Stimulated activated naive CD4-positive, alpha-beta T cell treated with Interleukin-2 at 50 U/mL for 16 hours (primary cell): ENCODE results near the gene SPOCK3.
"Not testable (repeated sequence)": the region's sequence is repeated elsewhere in the genome, so short reads cannot be mapped to it uniquely, and the experiment has no call there.

Experiments used
- DNase-seq: peaks from one replicate; lab custom pipeline; 2025; lab: John Stamatoyannopoulos, UW

Gene SPOCK3

DNA sequence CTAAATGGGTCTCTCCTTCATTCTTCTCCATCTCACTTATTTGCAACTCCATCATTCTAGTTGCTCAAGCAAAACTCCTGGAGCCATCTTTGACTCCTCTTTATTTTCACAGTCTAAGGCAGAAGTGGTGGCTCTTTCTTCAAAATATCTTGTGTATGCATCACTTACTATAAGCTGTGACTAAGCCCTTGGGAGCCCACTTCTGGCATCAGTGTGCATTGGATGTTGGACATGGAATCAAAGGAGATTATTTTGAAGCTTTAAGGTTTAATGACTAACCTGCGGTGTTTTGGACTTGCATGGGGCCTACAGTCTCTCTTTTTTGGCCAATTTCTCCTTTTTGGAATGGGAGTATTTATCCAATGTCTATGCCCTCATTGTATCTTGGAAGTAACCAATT, 276.8 kb downstream of the SPOCK3 start:
- DNase-seq: no peak

GRCh38 chr4:166956484-166956883, 277.8 kb downstream of the SPOCK3 start:
- no peak for DNase-seq

DNA sequence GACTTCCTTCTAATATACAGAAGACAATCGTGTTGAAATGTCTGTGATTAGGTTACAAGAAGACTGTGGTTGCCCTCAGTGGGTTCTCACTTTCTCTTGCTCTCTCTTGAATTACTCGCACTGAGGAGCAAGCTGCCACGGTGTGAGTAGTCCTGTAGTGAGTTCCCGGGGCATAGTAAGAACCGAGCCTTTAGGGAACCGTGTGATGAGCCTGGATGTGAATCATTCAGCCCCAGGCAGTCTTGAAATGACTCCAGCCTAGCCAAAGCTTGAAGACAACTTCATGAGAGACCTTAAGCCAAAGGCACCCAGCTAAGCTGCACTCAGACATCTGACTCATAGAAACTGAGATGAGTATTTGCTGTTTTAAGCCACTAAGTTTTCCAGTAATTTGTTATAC, 292.7 kb downstream of the SPOCK3 start:
- no peak for DNase-seq

DNA sequence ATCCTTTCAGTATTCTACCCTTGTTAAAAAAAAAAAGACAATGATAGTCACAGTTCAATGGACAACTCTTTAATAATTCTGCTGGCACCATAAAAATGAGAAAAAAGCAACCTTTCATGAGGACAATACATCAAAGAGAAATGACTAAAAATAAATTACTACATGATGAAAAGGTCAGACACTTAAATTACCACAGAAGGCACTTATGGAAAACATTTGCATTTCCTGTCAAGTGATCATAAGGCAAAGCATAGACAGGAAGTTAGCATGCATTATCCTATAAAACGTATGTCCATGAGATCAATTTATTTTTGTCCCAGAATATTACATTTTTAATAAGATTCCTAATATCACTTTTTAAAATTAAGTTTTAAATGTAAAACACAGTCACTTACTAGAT, 303.8 kb downstream of the SPOCK3 start:
- DNase-seq: no peak

DNA sequence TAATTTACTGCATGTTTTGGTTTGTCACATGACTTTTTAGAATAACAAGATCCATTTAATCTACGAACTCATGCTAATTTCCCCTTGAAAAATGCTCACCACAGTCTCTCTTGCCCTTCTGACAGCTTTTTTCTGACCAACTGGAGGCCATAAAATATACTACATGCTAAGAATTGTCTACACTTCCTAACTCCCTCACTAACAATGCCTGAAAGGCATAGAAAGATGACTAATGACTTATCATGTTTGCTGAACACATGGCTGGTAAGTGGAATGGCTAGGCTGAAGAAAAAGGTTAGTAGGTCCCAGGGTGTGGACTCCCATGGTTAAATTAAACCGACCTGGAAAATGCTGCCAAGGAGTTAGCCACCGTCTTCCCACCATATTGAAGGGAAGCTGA, 309.9 kb downstream of the SPOCK3 start:
- DNase-seq: no peak

- DNase-seq: no peak
Measured at GRCh38 chr4:166913926-166914325, 320.4 kb downstream of the SPOCK3 start.

DNA sequence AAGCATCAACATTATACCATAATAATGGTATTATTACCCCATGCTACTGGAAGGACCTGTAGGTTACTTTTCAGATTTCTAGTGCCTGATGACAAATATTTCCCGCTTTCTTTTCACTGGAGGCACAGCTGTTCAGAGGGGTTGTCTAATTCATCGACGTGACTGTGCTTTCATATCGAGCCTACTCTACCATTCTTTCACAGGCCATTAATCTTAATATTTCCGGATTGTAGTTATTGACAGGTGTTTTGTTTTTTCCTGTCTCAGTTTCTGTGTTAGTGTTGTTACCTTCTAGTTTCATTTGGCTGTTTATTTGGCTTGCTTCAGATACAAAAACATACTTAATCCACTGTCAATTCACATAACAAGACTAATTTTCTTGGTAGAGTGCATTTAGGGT, 330.9 kb downstream of the SPOCK3 start:
- no peak for DNase-seq

DNA sequence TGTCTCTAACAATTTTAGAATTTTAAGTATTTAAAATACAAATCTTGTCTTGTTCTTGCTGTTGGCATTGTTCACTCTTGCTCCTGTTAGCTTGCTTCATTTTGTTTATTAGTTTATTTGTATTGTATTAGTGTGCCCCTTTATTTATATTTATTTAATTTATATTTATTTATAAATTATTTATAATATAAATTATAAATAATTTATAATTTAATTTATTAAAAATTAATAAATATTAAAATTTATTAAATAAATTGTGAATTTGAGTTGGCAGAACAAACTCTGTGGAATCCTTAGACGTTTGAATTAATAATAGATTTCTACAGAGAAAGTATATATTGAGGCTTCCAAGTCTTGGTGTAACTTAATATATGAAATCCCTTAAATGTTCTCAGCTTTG, 331.4 kb downstream of the SPOCK3 start:
- no peak for DNase-seq

GRCh38 chr4:166896254-166896653, 338.0 kb downstream of the SPOCK3 start:
- DNase-seq: no peak

DNA sequence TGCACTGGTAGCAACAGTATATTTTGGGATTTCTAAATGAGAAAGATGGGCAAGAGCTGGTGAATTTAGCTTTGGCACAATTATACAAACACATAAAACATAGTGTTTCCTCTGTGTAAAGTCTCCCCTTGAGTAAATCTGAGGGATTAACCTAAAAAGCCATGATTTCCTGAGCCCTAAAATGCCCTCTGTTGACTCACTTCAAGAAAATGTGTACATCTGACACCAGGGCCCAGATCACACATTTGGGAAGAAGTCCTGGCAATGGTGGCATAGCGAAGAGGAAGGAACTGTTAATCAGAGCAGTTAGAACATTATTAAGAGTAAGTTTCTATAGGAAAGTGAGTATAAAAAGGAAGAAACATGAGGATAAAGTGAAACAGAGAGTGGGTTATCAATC, 338.5 kb downstream of the SPOCK3 start:
- DNase-seq: no peak

DNA sequence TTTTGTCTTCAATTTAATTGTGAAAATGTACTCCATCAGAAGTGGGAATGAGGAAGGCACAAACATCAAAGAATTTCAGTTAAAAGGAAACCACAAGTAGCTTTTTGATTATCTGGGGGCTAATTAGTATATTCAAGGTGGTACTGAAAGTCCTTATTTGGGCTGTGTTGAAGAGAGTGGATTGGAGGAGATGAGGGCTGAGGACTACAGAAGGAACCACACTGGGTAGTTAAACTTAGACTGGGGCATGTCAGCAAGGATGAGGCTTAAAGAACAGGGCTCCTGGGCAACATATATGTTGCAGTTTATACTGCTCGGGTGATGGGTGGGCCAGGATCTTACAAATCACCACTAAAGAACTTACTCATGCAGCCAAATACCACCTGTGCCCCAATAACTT, 346.8 kb downstream of the SPOCK3 start:
- no peak for DNase-seq

DNA sequence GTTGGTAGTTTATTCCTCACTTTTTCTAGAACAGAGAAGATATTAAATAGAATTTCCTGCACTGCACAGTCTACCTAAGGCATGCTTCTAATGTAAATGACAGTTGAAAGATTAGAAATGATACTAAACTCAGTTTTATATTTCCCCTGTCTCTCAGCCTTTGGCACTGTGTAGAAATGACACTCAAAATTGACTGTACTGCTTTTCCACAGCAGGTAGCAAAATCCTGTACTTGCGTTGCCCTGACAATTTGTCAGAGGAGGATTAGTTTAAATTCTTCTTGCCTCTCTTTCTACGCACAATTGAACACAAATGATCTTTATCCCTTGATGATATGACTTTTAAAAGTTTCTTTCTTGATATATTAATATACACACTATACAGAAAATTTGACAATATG, 347.6 kb downstream of the SPOCK3 start:
- DNase-seq: no peak

DNA sequence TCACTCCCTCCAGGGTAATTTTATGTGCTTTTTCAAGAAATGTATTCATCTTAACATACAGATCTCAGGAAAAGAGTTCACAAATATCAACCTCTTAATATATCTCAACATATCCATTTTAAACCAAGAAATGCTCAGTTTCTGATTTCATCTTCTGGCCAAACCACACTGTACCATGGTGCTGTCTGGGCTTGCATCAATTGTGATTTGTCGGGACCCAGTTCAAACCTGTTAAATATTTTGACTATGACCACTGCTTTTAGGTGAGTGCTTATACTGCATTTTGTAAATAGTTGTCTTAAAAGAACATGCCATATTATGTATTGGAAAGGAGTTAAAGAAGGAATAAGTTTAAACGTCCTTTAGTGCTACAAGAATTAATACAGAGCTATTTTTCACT, 352.1 kb downstream of the SPOCK3 start:
- no peak for DNase-seq

DNA sequence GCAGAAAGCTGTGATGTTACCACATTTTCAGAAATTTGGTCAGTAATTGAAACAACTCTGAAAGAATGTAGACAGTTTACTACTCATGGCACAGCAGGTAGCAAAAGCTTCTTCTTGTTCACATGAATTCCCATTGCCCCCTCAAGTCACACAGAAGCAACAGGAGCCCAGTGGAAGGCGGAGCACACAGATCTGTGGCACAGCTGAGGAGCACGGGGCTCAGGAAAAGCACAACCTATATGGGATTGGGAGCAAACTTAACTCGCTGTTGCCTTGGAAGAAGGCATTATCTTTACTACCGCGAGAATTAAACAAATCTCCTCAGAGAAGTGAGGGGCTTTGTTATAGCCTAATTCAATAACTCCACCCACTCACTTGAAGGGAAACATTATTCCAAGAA, 358.5 kb downstream of the SPOCK3 start:
- DNase-seq: no peak

- no peak for DNase-seq
Measured at GRCh38 chr4:166862032-166862431, 372.3 kb downstream of the SPOCK3 start.

- not testable (repeated sequence) for DNase-seq
Measured at GRCh38 chr4:166850398-166850797, 383.9 kb downstream of the SPOCK3 start.

- DNase-seq: no peak
Measured at GRCh38 chr4:166846939-166847338, 387.4 kb downstream of the SPOCK3 start.

GRCh38 chr4:166842795-166843261, 391.5 kb downstream of the SPOCK3 start:
- DNase-seq: no peak

- DNase-seq: no peak
Measured at GRCh38 chr4:166839615-166840251, 394.6 kb downstream of the SPOCK3 start.

GRCh38 chr4:166838975-166839614, 395.2 kb downstream of the SPOCK3 start:
- no peak for DNase-seq

GRCh38 chr4:166836865-166837264, 397.4 kb downstream of the SPOCK3 start:
- no peak for DNase-seq

GRCh38 chr4:166827629-166828028, 406.7 kb downstream of the SPOCK3 start:
- DNase-seq: no peak

GRCh38 chr4:166827167-166827566, 407.1 kb downstream of the SPOCK3 start:
- DNase-seq: no peak

DNA sequence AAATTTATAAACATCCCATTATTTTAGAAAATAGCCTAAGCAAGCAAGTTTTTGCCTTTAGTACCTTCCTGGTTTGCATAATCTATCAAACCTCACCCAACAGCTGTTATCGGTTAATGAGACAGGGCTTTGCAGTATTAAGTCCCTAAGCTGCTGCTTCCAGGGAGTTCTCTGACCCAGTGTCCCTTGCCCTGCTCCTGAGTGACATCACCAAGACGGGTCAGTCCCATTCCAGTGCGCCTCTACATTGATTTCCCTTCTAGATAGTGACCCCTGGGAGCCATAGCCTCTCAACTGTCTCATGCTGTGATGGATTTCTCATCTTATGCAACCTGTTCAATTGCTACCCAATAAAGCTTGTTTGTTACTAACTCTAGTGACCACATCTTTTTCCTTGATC, 410.4 kb downstream of the SPOCK3 start:
- no peak for DNase-seq
